B cell (primary cell): ENCODE measurements around the gene KYNU. TPM values are rescaled to one million over a fixed set of nuclear protein-coding genes. Genes with fewer than 3 reads are reported as not detected.

ENCODE experiments used
- ATAC-seq: fragments of 200-7000 bp; cut with Tn5 transposase; one replicate; pipeline ENCODE4 v1.10.0; 2021; ENCODE audit warnings: low read depth, mild to moderate bottlenecking, moderate number of reproducible peaks, moderate library complexity
- CTCF ChIA-PET: fragments of 350-600 bp; sonication (Branson Sonifier 250); formaldehyde crosslinking; loops from one replicate; lab custom pipeline; 2021; ENCODE audit warnings: antibody characterized with exemption, inconsistent platforms; lab: Charles Lee
- POLR2A ChIA-PET: fragments of 350-600 bp; sonication (Branson Sonifier 250); formaldehyde crosslinking; loops from one replicate; lab custom pipeline; 2021; ENCODE audit warnings: antibody characterized with exemption; lab: Charles Lee
- DNase-seq: peaks from one replicate; pipeline ENCODE4 v3.0.0; 2013
- H2AFZ ChIP-seq: 2 replicates; pipeline ENCODE4 v1.6.1; 2012; ENCODE audit warnings: mild to moderate bottlenecking, low read depth, low read length; ENCODE audit not compliant: insufficient read depth, poor library complexity, severe bottlenecking
- H3K27ac ChIP-seq, 2 donors: 1 replicate in 1 of 2; 2 replicates in 1 of 2; pipeline ENCODE4 v1.5.1; 2012 to 2013; ENCODE audit warnings: low read length in 2 of 2, mild to moderate bottlenecking in 2 of 2, moderate library complexity in 1 of 2
- H3K27me3 ChIP-seq, 4 experiments: fragments of 200-600 bp in 1 of 4; sonication (generic) in 1 of 4; replicated peaks in 1 of 4; 1 replicate in 2 of 4; 2 replicates in 2 of 4; pipeline versions ENCODE4 v1.6.1 to v1.7.0; 2013 to 2016; ENCODE audit warnings: low read length in 3 of 4, mild to moderate bottlenecking in 2 of 4, mixed read lengths in 1 of 4, moderate library complexity in 1 of 4; ENCODE audit not compliant: insufficient read depth in 4 of 4, control insufficient read depth in 3 of 4; ENCODE audit errors: control extremely low read depth in 1 of 4
- H3K36me3 ChIP-seq, 2 experiments: replicated peaks in 1 of 2; 1 replicate in 1 of 2; 2 replicates in 1 of 2; pipeline versions ENCODE4 v1.6.1 to v1.7.1; 2013; ENCODE audit warnings: low read length in 1 of 2; ENCODE audit not compliant: insufficient read depth in 2 of 2, control insufficient read depth in 1 of 2; ENCODE audit errors: control extremely low read depth in 1 of 2, extremely low read depth in 1 of 2
- H3K4me1 ChIP-seq, 2 donors: fragments of 200-600 bp in 1 of 2; sonication (generic) in 1 of 2; 1 replicate in 1 of 2; 2 replicates in 1 of 2; pipeline versions ENCODE4 v1.5.1 to v1.6.1; 2013 to 2017; ENCODE audit warnings: low read length in 2 of 2; ENCODE audit not compliant: control insufficient read depth in 2 of 2, insufficient read depth in 2 of 2
- H3K4me2 ChIP-seq: replicated peaks from 2 replicates; pipeline ENCODE3; 2012; ENCODE audit warnings: mild to moderate bottlenecking, low read depth, low read length; ENCODE audit not compliant: poor library complexity, severe bottlenecking
- H3K4me3 ChIP-seq, 5 experiments: fragments of 200-600 bp in 1 of 5; sonication (generic) in 1 of 5; 1 replicate in 3 of 5; 2 replicates in 2 of 5; pipeline versions ENCODE4 v1.5.1 to v1.7.0; 2011 to 2016; ENCODE audit warnings: low read length in 4 of 5, mild to moderate bottlenecking in 4 of 5, low read depth in 2 of 5, control low read depth in 1 of 5, moderate library complexity in 1 of 5; ENCODE audit not compliant: insufficient read depth in 1 of 5; ENCODE audit errors: control extremely low read depth in 1 of 5, extremely low read depth in 1 of 5
- H3K79me2 ChIP-seq: fragments of 200-600 bp; sonication (generic); one replicate; pipeline ENCODE4 v1.6.0; 2016; ENCODE audit warnings: low read length; ENCODE audit not compliant: control insufficient read depth, insufficient read depth
- H3K9ac ChIP-seq: fragments of 200-600 bp; sonication (generic); 2 replicates; pipeline ENCODE4 v1.6.1; 2017; ENCODE audit warnings: mild to moderate bottlenecking, low read length, moderate library complexity
- H3K9me3 ChIP-seq, 3 donors: one replicate each; pipeline versions ENCODE4 v1.6.1 to v1.7.1; 2013; ENCODE audit warnings: low read length in 2 of 3; ENCODE audit not compliant: control insufficient read depth in 2 of 3, insufficient read depth in 1 of 3; ENCODE audit errors: control extremely low read depth in 1 of 3
- H4K20me1 ChIP-seq: 2 replicates; pipeline ENCODE4 v1.6.0; 2012; ENCODE audit warnings: mild to moderate bottlenecking, low read length; ENCODE audit not compliant: insufficient read depth, control insufficient read depth, poor library complexity, severe bottlenecking
- H3K27ac Mint-ChIP-seq: one replicate; pipeline ENCODE4 v1.8.0; 2021; ENCODE audit warnings: mixed read lengths
- H3K27me3 Mint-ChIP-seq: one replicate; pipeline ENCODE4 v1.8.0; 2021; ENCODE audit warnings: mixed read lengths
- H3K4me1 Mint-ChIP-seq: one replicate; pipeline ENCODE4 v1.8.0; 2021; ENCODE audit warnings: mixed read lengths
- H3K4me3 Mint-ChIP-seq: one replicate; pipeline ENCODE4 v1.8.0; 2021; ENCODE audit warnings: mixed read lengths
- H3K9me3 Mint-ChIP-seq: one replicate; pipeline ENCODE4 v1.8.0; 2022; ENCODE audit warnings: mixed read lengths; ENCODE audit not compliant: insufficient read depth
- EZH2 ChIP-seq: IDR thresholded peaks from 2 replicates; pipeline ENCODE4 v1.6.1; 2012; ENCODE audit warnings: borderline replicate concordance, low read depth, mild to moderate bottlenecking, moderate library complexity, low read length; ENCODE audit not compliant: insufficient read depth, poor library complexity, severe bottlenecking
- intact Hi-C: fragments of 100-400 bp; cut with micrococcal nuclease; formaldehyde crosslinking; loops from one replicate; pipeline ENCODE4 v1.10.0; 2022
- polyA plus RNA-seq: library from polyadenylated mRNA; depleted of rRNA; stranded (reverse); fragments of >200 nt; gene quantifications from 2 replicates; pipeline ENCODE4 v1.2.3, GENCODE V29; 2012
- total RNA-seq, 2 donors: library from RNA; stranded (reverse); fragments of 120-200 nt in 1 of 2; gene quantifications; 1 replicate in 1 of 2; 2 replicates in 1 of 2; pipeline versions ENCODE4 v1.2.3 to v1.2.4, GENCODE V29; 2013 to 2022
- TF ChIP-seq, protein P1 (sequence below): fragments of 200-600 bp; IDR thresholded peaks from one replicate; pipeline ENCODE4 v1.8.0; 2022; ENCODE audit warnings: antibody characterized with exemption, mild to moderate bottlenecking

KYNU gene
- total and polyA plus RNA-seq, 2 donors (not counting 1 experiment from before 2014, with no cell fraction given), result 14.5 to 46.2 TPM

DNA sequence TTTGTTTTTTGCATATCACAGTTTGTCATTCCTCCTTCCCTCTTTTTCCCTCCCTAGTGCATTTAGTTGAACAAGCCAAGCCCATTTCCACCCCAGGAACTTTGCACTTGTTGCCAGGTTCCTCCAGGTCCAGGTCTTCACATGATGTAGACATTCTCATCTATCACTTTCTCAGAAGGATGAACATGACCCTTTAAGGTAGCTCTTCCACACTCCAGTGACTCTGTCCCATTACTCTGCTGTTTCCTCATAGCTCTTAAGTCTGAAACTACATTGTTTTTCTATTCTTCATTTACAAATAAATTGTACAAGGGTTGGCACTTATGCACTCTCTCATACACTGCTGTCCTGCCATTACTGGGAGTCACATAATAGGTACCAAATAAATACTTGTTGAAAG, 6.1 kb downstream of the KYNU start:
- H2AFZ ChIP-seq, result no peak overlapping the region
- Mint-ChIP-seq H3K27me3 (no peaks in the 10 kb centered on the region), H3K27ac (peak overlapping the region; percentile 69), H3K9me3 (peaks cover 3% of the 10 kb centered on the region), H3K4me1 (peaks cover 40% of the 10 kb centered on the region), H3K4me3 (peak overlapping the region; percentile 53)
- no peak for ATAC-seq
- no peaks in the 10 kb centered on the region for H3K27me3 ChIP-seq
- peaks cover 0 to 40% of the 10 kb centered on the region in 2 experiments for H3K36me3 ChIP-seq
- CTCF ChIA-PET, result interaction anchor here (1.5 kb wide), 1 partner anchor 10 kb away, joined by 6 read pairs; no protein-coding TSS in a partner anchor
- no peak overlapping the region for H3K27ac ChIP-seq
- POLR2A ChIA-PET, result no interaction called here
- no peak overlapping the region for H3K4me2 ChIP-seq
- no peaks in the 10 kb centered on the region for H4K20me1 ChIP-seq
- no peak overlapping the region for H3K9ac ChIP-seq
- H3K9me3 ChIP-seq, result no peaks in the 10 kb centered on the region
- no peak for DNase-seq
- peaks cover 31 to 35% of the 10 kb centered on the region in 2 donors for H3K4me1 ChIP-seq
- intact Hi-C loops, result no loop called here
- H3K79me2 ChIP-seq, result peaks cover 81% of the 10 kb centered on the region
- TF ChIP-seq, protein P1, sequence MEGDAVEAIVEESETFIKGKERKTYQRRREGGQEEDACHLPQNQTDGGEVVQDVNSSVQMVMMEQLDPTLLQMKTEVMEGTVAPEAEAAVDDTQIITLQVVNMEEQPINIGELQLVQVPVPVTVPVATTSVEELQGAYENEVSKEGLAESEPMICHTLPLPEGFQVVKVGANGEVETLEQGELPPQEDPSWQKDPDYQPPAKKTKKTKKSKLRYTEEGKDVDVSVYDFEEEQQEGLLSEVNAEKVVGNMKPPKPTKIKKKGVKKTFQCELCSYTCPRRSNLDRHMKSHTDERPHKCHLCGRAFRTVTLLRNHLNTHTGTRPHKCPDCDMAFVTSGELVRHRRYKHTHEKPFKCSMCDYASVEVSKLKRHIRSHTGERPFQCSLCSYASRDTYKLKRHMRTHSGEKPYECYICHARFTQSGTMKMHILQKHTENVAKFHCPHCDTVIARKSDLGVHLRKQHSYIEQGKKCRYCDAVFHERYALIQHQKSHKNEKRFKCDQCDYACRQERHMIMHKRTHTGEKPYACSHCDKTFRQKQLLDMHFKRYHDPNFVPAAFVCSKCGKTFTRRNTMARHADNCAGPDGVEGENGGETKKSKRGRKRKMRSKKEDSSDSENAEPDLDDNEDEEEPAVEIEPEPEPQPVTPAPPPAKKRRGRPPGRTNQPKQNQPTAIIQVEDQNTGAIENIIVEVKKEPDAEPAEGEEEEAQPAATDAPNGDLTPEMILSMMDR, result no peak
- no peak for TF ChIP-seq EZH2
- no peak overlapping the region for H3K4me3 ChIP-seq

DNA sequence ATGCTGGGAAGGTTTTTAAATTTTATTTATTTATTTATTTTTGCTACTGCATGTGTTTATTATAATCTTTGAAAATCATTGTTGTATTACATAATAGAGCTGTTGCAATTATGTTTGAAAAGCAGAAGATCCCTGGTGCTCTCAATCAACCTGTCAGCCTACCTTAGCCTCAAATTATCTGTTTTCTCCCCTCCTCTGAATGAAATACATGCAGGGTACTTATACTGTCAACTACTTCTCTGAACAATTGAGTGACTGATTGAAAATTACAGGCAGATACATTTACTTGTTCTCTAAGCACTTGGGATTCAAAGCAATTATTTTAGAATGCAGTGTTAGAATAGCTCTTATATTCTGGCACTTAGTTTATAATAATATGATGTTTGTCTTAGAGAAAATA, 8.1 kb downstream of the KYNU start:
- H3K27ac Mint-ChIP-seq, result no peak overlapping the region
- H3K27ac ChIP-seq, result no peak overlapping the region
- H3K27me3 Mint-ChIP-seq, result no peaks in the 10 kb centered on the region
- CTCF ChIA-PET, result interaction anchor here (0.5 kb wide), 1 partner anchor 152 kb away, joined by 4 read pairs; no protein-coding TSS in a partner anchor
- H3K36me3 ChIP-seq, result peaks cover 0 to 57% of the 10 kb centered on the region in 2 experiments
- intact Hi-C loops, result no loop called here
- H3K9ac ChIP-seq, result no peak overlapping the region
- TF ChIP-seq, protein P1, result no peak
- no peak for TF ChIP-seq EZH2
- no peaks in the 10 kb centered on the region for H3K27me3 ChIP-seq
- POLR2A ChIA-PET, result no interaction called here
- no peak overlapping the region for H3K4me2 ChIP-seq
- peaks cover 78% of the 10 kb centered on the region for H3K79me2 ChIP-seq
- peaks cover 13 to 18% of the 10 kb centered on the region in 2 donors for H3K4me1 ChIP-seq
- peaks cover 39% of the 10 kb centered on the region for H3K4me1 Mint-ChIP-seq
- DNase-seq, result no peak
- H3K4me3 ChIP-seq, result no peak overlapping the region
- H4K20me1 ChIP-seq, result no peaks in the 10 kb centered on the region
- peaks cover 3% of the 10 kb centered on the region for H3K9me3 Mint-ChIP-seq
- no peak for ATAC-seq
- H3K4me3 Mint-ChIP-seq, result no peak overlapping the region
- H3K9me3 ChIP-seq, result no peaks in the 10 kb centered on the region
- H2AFZ ChIP-seq, result no peak overlapping the region
